ENCODE data around the gene POT1. TPM values are rescaled to one million over a fixed set of nuclear protein-coding genes. Genes with fewer than 3 reads are reported as not detected.

Gene POT1
- total RNA-seq, 1 donor from 2014 or later = 26.2 TPM

- no peak for DNase-seq (ENCODE audit: low read depth in 2 of 2)
Measured at GRCh38 chr7:124810605-124811004, 119.0 kb downstream of the POT1 start.

- DNase-seq (ENCODE audit: low read depth in 2 of 2) = no peak
Measured at GRCh38 chr7:124808206-124808605, 121.4 kb downstream of the POT1 start.

DNA sequence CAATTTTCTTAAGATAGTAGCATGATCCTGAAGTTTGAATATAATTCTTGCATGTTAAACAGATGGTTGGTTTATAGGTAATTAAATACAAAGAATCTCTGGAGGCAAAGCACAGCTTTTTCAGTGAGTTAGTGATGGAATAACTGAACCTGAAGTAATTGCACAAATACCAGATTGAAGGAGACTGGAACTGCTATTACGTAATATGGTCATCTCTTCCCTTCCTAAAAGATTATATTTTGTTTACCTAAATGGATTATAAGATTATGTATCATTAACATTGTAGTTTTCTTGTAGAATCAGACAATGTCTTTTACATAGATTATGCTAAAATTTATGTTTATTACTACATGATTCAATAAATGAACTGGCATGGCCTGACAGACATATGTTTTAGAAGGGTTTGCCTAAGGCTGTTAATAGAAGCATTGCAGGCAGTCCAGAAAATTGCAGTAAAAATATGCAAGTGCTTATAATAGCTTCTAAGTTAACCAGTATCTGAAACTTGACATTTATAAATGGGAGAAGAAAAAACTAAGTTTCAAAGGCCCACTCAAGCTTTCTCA, 128.2 kb downstream of the POT1 start:
- no peak for DNase-seq (ENCODE audit: low read depth in 2 of 2)

GRCh38 chr7:124800386-124800785, 129.2 kb downstream of the POT1 start:
- no peak for DNase-seq (ENCODE audit: low read depth in 2 of 2)

DNA sequence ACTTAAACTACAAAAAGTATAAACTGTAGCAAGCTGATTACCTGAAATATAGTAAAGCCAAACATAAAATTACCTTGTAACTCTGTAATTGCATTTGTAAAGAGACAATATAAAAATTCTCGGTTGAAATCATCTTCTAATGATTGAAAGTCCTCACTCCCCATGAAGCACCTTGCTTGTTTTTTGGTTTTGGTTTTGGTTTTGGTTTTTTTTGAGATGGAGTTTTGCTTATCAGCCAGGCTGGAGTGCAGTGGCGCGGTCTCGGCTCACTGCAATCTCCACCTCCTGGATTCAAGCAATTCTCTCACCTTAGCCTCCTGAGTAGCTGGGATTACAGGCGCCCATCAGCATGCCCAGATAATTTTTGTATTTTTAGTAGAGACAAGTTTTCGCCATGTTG, 130.2 kb downstream of the POT1 start:
- DNase-seq (ENCODE audit: low read depth in 2 of 2) = no peak

DNA sequence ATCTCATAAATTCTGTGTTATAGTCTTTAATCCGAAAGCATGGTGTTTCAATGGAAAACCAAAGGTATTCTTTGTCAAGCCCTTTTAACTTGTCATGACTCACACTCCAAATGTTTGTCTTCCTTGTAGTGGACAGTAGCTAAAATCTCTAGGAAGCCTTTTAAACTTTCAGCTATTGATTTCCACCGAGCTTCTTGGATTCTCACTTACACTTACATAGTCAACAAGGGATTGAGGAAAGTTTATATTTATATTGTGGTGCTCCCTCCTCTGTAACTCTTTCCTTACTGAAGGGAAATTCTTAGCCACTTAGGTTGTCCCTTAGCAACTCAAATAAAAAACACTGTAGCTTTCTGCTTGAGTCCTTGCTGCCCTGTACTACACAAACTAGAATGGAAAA, 132.9 kb downstream of the POT1 start:
- DNase-seq (ENCODE audit: low read depth in 2 of 2) = no peak

- no peak for DNase-seq (ENCODE audit: low read depth in 2 of 2)
Measured at GRCh38 chr7:124792696-124793095, 136.9 kb downstream of the POT1 start.

GRCh38 chr7:124792002-124792401, 137.6 kb downstream of the POT1 start:
- DNase-seq (ENCODE audit: low read depth in 2 of 2) = no peak

DNA sequence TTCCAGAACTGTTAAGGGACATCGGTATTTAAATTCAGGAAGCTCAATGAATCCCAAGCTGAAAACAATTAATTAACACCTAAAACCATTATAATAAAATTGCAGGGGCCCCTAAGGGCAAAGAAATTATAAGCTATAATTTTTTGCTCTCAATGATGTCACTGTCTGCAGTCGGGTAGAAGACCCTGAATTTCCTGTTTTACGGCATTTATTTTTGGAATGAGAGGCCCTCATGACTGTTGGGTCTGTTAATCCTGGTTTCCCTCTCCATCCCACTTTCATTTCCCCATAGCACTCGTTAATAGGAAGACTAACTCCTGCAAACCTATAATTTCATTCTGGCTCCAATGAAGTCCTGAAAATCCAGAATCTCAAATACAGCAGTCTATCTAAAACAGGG, 138.2 kb downstream of the POT1 start:
- no peak for DNase-seq (ENCODE audit: low read depth in 2 of 2)

DNA sequence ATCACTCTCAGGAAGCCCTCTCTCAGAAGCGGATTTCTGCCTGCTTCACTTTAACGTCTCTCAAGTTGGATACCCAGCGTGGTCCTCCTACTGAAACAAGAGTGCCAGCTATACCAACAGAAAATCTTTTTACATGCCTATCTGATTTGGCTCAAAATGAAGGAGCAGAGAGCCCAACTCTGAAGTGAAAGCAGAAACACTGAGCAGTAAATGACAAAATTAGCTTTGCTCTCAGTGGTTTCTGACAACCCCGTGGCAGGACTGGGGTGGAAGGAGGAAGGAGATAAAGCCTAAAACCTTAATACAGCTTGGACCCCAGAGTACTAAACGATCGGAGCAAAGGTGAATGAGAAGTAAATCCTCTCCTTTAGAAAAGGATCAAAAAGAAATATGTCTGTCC, 139.0 kb downstream of the POT1 start:
- DNase-seq (ENCODE audit: low read depth in 2 of 2) = no peak

GRCh38 chr7:124785994-124786393, 143.6 kb downstream of the POT1 start:
- DNase-seq (ENCODE audit: low read depth in 2 of 2) = no peak

- peak; percentile 14 to 65 for DNase-seq (ENCODE audit: low read depth in 2 of 2)
Measured at GRCh38 chr7:124784879-124785818, 144.5 kb downstream of the POT1 start.

DNA sequence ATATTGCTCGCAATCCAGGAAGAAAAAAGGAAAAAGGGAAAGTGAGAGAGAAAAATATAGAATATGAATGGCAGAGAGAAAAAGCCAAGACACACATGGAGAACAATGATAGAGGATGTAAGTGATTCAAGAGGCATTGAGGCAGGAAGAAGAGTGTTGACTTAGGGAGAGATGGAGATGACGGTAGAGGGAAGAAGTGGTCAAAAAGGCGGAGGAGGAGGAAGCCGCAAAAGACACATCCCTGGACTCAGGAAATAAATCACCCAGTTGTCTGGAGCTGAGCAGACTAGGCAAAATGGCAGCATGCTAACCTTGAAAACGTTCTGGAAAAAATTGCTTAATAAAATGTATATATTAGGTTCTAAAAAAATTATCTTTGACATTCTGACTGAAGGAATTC, 146.4 kb downstream of the POT1 start:
- peak in 1 of 2 donors; percentile 57 for DNase-seq (ENCODE audit: low read depth in 2 of 2)

DNA sequence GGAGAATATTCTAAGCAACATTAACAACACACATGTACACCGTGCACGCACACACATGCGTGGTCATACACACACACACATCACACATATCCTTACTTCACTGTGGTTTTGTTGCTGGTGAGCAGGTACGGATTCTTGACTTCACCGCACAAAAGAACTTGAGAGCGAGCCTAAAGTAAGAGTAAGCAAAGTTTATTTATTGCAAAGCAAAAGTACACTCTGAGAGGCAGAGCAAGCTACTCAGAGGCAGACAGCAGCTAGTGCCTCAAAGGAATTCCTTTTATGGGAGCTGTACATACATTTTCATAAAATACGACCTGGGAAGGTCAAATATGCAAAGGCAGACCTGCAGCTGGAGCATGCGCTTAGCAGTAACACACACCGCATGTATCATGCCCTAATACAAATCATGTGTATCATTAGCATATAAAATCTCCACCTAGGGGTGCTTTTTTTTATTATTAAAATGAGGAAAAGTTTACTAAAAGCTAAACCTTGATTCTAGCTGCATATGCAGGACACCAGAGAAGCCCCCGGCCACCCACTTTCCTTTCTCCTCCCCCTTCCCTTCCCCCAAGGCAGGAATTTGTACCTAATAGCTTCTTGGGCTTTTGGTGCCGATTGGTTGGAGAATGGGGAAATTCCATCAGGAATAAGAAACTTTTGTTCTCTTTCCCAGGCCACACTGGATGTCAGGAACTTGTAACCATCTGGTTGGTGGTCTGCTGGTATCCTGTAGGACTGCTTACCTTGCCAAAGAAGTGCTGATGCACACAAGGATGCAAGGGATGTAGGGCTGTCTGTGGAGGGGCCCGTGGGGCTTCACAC, 147.5 kb downstream of the POT1 start:
- DNase-seq (ENCODE audit: low read depth in 2 of 2) = no peak

GRCh38 chr7:124781418-124781817, 148.2 kb downstream of the POT1 start:
- no peak for DNase-seq (ENCODE audit: low read depth in 2 of 2)

DNA sequence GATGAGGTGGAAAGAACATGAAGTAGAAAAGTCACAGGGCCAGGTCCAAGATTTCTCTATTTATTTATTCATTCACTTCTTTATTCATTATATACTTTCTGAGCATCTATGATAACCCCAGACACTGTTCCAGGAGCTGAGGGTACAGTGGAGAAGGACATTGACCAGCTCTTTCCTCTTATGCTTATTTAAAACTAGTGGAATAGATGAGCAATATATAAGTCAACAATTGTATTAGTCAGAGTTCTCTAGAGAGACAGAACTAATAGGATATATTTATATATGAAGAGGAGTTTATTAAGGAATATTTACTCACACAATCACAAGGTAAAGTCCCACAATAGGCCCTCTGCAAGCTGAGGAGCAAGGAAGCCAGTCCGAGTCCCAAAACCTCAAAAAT, 149.0 kb downstream of the POT1 start:
- no peak for DNase-seq (ENCODE audit: low read depth in 2 of 2)

GRCh38 chr7:124780056-124780455, 149.6 kb downstream of the POT1 start:
- DNase-seq (ENCODE audit: low read depth in 2 of 2) = no peak

DNA sequence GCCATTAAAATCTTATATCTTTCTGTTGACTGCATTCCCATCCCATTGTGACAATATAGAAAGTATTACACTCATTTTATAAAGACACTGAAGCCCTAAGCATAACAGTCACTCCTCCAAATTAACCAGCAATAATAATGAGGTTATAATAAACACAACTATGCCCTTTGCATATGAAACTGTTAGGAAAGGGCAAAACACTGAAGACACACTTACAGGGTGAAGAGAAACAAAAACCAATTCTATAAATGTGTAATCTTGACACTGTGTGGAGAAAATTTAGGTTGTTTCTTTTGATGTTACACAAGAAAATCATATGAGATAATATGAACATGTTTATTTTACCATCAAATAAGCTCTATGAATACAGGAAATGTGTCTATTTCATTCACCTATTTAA, 150.0 kb downstream of the POT1 start:
- no peak for DNase-seq (ENCODE audit: low read depth in 2 of 2)

DNA sequence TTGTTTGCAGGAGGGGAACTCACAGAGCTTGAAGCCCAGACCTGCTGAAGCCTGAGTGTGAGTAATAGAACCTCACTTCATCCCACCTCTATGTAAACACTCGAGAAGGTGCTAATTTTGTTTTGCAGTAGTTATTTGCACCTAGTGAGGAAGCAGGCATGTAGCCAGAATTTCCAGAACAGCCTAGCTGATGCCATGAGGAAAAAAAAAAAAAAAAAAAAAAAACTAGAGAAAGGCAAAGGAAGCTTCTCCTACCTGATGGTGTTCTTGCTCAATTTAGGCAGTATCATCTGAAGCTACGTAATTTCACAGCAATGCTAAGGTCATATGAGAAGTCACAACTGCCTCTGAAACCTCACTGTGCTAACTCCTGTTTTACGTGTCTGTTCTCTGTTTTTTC, 150.4 kb downstream of the POT1 start:
- DNase-seq (ENCODE audit: low read depth in 2 of 2) = no peak

DNA sequence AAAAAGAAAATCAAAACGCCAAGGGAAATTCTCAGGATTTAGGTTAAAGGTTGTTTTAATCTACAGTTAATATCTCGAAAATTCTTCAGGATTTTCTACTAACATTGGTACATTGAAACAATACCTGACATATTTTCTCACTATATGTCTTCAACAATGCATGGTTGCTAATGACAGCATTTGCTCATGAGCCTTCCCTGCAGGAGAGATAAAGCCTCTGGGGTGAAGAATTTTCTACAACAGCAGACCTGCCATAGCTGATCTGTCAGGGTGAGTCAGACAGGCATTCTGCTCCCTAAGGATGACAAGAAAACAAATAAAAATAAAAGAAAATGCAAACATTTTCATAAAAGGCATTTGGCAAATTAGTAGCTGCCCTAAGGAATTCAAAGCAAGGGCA, 152.4 kb downstream of the POT1 start:
- no peak for DNase-seq (ENCODE audit: low read depth in 2 of 2)

- no peak for DNase-seq (ENCODE audit: low read depth in 2 of 2)
Measured at GRCh38 chr7:124776153-124776552, 153.5 kb downstream of the POT1 start.

DNA sequence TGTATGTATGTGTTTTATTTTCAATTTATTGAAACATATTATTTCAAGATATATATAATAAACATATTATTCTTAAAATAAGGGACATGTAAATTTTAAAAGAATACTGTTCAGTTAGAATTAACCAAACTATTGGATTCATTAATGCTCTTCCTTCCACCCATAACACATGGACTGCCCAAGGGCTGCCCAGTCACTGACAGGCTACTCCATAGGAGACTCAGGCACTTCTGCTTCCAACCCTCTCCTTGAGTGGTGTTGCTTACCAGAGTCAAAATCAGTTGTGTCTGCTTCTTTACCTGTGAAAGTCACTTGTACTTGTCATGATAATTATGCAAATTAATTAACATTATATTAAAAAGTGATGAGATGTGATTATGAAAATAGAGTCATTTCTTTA, 154.2 kb downstream of the POT1 start:
- DNase-seq (ENCODE audit: low read depth in 2 of 2) = no peak

All from dermis microvascular lymphatic vessel endothelial cell (primary cell).